HFF-Myc (cell line): ENCODE results near the gene PLIN4.
"Not testable (repeated sequence)": the region's sequence is repeated elsewhere in the genome, so short reads cannot be mapped to it uniquely, and the experiment has no call there.

Experiments
- DNase-seq: peaks from one replicate; pipeline ENCODE4 v3.0.0-alpha.2; 2011; ENCODE audit warnings: low read depth; ENCODE audit errors: extremely low read depth
- H3K4me3 ChIP-seq: replicated peaks from 2 replicates; pipeline ENCODE4 v1.5.1; 2011; ENCODE audit warnings: low read depth, mild to moderate bottlenecking, control low read depth, low read length
- CTCF ChIP-seq: IDR thresholded peaks from 2 replicates; pipeline ENCODE4 v1.5.1; 2012; ENCODE audit warnings: mild to moderate bottlenecking, low read depth, low read length, control low read depth; ENCODE audit errors: missing control alignments

PLIN4 gene

GRCh38 chr19:4531562-4532165, 13.4 kb upstream of the PLIN4 start:
- no peak for TF ChIP-seq CTCF
- no peak for DNase-seq
- H3K4me3 ChIP-seq: no peak overlapping the region

GRCh38 chr19:4529924-4530522, 11.7 kb upstream of the PLIN4 start:
- no peak for DNase-seq
- H3K4me3 ChIP-seq: no peak overlapping the region
- TF ChIP-seq CTCF: no peak

- DNase-seq: no peak
- H3K4me3 ChIP-seq: no peak overlapping the region
- TF ChIP-seq CTCF: no peak
These were observed 10.6 kb upstream of the PLIN4 start for GRCh38 chr19:4528843-4529242.

GRCh38 chr19:4527377-4527776, 9.1 kb upstream of the PLIN4 start:
- not testable (repeated sequence) for DNase-seq, H3K4me3 ChIP-seq

- TF ChIP-seq CTCF: no peak
- DNase-seq: no peak
- no peak overlapping the region for H3K4me3 ChIP-seq
These were observed 7.3 kb upstream of the PLIN4 start for GRCh38 chr19:4525563-4526002.

- no peak for DNase-seq
- no peak overlapping the region for H3K4me3 ChIP-seq
- TF ChIP-seq CTCF: peak; percentile 89
These were observed 6.7 kb upstream of the PLIN4 start for GRCh38 chr19:4524808-4525562.
